ENCODE data around the gene PMPCA.

PMPCA gene

DNA sequence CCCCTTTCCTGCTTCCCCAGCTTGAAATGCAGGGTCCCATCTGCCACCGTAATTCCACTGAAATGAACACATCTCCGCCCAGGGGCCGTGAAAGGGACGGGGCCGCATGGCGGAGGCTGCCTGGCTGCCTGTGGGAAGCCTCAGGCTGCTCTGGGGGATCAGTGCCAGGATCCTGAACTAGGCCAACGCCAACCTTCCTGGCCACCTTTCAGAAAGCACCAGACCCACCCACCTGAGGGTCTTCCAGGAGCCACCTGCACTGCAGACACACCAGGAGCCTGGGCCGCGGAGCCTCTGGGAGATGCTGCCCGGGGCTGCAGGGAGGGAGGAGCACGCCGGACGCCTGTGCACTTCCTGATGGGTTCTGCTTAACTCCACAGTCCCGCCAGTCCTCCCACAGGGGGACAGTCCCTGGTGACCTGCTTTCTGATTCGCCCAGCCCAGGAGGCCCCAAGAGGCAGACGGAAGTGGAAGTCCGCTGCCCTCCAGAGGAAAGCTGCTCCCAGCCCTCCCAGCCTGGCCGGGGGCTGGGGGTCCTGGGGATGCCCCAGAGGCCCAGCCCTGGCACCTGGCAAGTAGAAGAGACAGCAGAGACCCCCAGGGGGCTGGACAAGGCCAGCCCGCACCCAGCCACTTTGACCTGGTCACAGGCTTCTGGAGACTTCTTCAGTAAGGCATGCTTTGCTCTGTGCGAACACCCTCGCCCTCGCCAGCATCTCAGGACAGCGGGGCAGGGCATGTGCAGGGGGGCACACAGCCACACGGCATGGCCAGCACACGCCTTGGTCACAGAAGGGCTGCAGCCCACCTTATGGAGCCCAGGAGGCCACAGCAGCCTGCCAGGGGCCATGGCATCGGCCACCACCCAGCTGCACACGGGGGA, 36.9 kb upstream of the PMPCA start, which contains the start of gene CARD9:
TSS of gene CARD9 (minus strand) at position 370 of the 883 bp plus-strand sequence. CDS start 1,591 bp downstream, outside the sequence.
- DNase-seq: no peak

DNA sequence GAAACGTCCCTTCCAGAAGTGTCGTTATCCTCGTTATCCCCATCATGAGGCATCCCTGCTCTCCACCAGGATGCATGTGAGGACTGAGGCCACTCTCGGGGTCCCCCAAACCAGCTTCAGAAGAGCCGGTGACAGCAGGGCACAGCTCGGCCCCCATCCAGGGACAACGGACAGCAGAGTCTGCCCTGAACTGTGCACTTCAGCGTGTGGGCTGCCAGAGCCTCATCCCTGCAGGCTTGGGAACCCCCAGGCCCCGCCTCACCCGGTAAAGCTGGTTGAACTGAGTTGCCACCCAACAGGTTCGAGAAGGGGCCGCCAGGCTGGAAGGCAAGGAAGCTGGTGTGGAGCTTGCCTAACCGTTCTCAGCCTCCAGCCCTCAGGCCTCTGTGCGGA, 36.3 kb upstream of the PMPCA start:
- no peak for DNase-seq

- no peak for DNase-seq
Measured at GRCh38 chr9:136375096-136375495, 35.4 kb upstream of the PMPCA start.

- DNase-seq: no peak
Measured at GRCh38 chr9:136376457-136376856, 34.0 kb upstream of the PMPCA start.

DNA sequence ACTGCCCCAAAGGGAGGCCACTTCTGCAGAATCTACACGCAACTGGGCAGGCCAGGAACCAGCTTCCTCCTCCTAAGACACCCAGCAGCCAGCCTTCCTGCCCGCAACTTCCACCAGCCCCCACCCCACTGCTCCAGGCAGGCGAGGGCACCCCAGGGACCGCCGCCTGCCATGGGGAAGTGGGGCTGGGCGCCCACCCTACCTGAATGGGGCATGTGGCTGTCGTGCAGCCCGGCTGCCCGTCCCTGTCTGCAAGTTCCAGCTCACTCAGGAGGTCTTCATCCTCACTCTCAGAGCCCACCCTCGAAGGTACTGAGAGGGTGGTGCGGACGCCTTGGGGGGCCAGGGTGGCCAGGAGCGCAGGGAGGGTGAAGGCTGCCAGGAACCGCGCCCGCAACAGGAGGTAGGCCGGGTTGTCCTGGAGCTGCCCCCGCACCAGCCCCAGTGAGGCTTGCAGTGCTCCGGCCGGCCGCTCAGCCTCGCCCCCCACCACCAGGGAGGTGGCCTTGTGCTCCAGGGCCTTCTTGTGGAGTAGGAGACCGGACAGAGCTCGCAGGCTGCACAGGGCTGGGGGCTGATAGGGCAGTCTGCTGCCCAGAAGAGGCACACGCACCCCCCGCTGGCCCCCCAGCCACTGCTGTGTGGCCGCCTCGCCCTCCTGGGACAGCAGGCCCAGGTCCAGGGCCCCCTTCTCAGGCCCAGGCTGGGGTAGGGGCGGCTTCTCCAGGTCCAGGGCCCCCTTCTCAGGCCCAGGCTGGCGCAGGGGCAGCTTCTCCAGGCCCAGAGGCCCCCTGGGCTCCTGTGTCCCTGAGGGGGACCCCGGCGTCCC, 32.9 kb upstream of the PMPCA start:
- no peak for DNase-seq

GRCh38 chr9:136378170-136379002, 32.1 kb upstream of the PMPCA start:
- DNase-seq: no peak

- DNase-seq: no peak
Measured at GRCh38 chr9:136379003-136379287, 31.5 kb upstream of the PMPCA start.

DNA sequence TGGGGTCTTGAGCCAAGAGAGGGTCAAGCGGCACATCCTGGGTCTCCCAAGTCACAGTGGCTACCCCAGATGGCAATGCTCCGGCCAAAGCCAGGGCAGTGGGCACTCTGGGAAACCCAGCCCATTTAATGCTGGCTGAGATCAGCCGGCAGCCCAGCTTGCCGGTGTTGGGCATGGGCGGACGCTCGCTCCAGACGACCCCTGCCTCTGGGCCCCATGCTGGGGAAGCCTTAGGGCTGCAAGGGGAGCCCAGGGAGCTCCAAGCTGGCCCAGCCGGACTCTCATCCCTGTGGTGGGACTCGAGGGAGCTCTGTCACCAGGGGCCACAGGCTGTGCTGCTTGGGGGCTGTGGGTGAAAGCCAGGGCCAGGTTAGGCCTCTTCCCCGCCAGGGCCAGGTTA, 31.1 kb upstream of the PMPCA start:
- no peak for DNase-seq

DNA sequence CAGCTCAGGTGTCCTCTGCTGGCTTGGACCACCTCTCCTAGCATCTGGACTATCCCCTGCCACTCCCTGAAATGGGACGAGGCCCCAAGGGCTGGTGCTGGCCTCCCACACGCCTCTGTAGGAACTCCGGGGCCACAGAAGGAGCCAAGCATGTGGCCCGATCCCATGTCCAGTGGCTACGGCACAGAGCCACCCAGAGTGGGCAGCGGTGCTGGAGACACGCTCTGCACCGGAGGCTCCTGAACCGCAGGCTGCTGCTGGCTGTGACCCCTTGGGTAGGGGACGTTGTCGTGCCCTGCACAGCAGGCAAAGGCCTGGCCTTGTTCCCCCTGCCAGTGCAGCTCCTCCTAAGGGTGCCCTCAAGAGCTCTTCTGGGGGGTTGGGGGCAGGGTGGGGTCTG, 30.6 kb upstream of the PMPCA start:
- no peak for DNase-seq

DNA sequence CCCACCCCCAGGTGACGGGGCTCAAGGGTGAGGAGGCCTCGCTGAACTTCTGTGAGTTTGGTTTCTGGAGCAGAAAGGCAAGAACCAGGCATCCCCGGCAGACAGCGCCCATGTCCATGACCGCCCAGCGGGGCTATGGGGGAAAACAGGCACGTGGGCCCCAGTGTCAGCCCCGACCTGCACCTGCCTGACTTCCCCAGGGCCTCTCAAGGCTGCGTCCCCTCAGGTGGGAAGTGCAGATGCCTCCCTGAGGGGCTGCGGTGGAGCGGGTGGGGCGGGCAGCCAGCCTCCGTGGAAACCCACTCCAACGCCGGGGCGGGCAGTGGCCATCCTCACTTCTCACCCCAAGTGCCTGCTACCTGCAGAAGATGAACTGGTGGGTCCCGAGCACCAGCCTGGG, 30.1 kb upstream of the PMPCA start:
- no peak for DNase-seq

- DNase-seq: no peak
Measured at GRCh38 chr9:136381311-136381710, 29.1 kb upstream of the PMPCA start.

- DNase-seq: no peak
Measured at GRCh38 chr9:136381966-136382513, 28.4 kb upstream of the PMPCA start.

DNA sequence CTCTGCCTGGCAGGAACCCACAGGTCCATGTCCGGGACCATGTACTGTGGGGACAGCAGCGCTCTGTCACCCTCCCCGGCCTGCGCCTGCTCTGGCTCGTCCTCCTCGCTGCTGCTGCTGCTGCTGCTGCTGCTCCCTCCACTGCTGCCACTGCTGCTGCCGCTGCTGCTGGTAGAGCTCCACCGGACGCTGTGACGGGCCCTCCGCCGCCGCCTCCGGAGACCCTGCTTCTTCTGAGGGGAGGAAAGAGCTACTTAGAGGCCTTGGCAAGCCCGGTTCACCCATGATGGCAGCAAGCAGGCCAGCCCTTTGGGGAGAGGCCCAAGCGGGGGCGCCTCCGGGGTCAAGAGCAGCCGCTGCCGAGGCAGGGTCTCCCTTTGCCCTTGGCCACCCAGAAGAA, 27.0 kb upstream of the PMPCA start:
- DNase-seq: no peak

DNA sequence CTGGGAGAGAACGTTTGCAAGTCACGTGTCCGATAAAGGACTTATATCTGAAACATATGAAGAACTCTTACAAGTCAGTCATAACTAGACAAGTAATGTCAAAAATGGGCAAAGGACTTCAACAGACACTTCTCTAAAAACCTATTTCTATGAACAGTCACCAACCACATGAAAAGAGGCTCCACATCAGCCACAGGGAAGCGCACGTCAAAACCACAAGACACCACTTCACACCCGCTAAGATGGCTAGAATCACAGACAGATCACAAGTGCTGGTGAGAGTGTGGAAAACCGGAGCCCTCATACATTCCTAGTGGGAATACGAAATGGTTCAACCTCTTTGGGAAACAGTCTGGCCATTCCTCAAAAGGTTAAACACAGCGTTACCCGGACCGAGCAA, 25.4 kb upstream of the PMPCA start:
- DNase-seq: no peak

DNA sequence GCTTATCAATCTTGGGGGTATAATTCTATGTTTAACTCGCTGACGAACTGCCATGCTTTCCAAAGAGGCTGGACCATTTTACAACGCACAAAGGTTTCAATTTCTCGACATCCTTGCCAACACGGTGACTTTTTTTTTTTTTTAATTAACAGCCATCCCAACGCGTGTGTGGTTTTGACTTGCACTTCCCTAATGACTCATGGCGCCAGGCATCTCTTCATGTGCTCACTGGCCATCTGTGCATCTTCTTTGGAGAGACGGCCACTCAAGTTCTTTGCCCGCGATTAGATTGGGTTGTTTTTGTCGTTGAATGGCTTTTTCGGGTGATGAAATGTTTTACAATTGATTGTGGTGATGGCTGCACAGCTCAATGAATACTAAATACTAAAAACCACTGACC, 24.4 kb upstream of the PMPCA start:
- DNase-seq: no peak

- no peak for DNase-seq
Measured at GRCh38 chr9:136387217-136387616, 23.2 kb upstream of the PMPCA start.

DNA sequence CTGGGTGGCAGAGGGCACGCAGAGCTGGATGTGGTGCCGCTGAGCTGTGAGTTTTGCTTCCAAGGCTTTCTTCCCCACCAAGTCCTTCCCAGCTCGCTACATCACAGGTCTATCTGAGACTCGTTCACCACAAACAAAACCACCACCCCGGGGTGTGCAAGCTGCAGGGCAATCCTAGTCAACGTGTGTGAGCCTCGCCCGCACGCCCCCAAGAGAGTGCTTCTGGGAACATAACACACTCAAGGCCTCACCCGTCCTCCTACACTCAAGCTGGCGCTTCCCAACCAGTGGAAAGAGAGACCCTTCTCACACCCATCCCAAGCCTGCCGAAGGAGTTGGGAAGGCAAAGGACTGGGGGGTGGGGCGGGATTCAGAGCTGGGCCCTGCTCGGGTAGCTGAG, 21.1 kb upstream of the PMPCA start:
- DNase-seq: no peak

DNA sequence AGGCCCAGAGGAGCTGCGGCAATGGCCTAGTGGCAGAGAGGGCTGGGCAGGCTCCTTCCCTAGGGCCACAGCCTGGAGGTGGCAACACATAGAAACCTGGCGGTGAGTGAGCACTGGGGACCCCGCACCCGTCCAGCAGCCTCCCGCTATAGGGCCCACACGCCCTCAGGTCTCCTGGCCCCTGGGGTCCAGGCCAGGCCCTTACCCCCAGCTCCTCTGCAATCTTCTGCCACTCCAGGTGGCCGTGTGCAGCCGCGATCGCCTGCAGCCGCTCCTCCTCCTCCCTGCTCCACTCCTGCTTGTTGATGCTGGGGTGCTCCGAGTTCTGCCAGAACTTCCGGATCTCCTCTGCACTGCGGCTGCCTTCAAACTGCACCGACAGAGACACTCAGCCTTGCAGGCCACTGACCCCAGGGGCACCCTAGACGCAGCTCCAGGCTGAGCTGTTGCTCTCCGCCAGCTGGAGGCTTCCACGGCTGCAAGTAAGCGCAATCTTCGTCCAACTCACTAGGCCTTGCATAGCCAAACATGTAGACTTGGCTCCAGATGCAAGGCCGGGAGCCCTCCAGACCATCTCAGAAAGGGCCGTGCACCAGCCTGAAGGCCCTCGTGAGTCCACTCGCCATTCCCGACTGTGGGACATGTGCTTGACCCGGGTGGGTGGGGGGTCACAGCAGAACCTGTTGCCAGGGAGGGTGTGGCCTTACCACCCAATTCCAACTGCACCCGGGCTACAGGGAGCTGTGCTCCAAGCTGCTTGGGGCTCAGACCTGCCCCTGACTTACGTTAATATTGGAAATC, 18.5 kb upstream of the PMPCA start:
- no peak for DNase-seq

GRCh38 chr9:136392538-136393449, 17.7 kb upstream of the PMPCA start:
- no peak for DNase-seq

DNA sequence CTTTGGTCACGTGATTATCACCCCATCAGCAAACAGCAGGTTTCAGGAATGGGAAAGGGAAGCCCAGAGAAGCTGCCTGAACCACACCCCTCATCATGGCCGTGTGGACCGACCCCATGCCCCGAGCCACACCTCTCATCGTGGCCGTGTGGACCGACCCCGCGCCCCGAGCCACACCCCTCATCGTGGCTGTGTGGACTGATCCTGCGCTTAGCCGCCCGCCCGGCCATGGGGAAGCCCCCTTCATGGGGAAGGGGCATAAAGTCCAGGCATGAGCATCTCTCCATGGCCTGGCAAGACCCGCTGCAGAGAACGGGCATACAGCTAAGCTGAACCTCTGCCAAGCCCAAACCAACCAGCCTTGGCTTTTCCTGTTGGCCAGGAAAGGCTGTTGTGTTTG, 16.9 kb upstream of the PMPCA start:
- no peak for DNase-seq

Measured in fibroblast of skin of abdomen (primary cell).